ENCODE measurements around the gene ANAPC10. TPM values are rescaled to one million over a fixed set of nuclear protein-coding genes. Genes with fewer than 3 reads are reported as not detected.
"Not testable (repeated sequence)": the region's sequence is repeated elsewhere in the genome, so short reads cannot be mapped to it uniquely, and the experiment has no call there.

ANAPC10 gene, protein sequence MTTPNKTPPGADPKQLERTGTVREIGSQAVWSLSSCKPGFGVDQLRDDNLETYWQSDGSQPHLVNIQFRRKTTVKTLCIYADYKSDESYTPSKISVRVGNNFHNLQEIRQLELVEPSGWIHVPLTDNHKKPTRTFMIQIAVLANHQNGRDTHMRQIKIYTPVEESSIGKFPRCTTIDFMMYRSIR
- total RNA-seq (2014; rRNA removed), result 26.2 and 41.6 TPM in 2 replicates
- polyA plus RNA-seq (2012), result 11.9 TPM

DNA sequence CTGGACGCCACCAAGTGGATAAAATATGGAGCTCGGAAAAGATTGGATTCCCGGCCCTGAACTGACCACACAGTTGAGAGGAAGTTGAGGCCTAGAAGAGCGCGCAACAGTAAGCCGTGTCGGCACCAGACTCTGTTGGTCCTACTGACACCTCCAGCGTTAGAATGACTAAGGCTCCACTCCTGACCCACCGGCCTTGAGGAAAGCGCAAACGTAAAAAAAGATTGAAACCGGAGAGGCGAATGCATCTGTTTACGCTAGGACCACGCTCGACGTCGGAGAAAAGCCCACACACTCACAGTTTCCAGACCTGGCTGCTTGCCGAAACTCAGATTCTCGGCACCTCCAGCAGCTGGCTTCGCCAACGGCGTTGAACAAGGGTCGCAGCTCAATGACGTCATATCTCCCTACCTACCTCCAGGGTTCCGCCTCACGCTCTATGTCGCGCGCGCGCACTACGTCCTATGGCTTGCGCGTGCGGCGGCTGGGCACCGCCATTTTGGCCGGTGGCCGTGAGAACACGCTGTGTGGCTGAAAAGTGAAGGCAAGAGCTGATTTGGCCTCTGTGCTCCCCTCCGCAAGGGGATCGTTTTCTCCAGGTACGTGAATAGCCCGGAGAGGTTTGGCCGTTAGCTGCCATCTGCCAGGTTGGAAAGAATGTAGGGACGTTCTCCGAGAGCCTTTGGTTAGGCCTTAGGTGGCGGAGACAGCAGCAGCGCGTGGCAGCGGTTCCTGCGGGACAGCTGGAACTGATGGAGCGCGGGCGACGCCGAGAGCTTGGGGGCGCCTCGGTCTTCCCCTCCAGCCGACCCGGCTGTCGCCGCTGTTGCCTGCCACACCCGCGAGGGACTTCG lies at the start of gene ANAPC10, which contains the start of gene ABCE1:
TSS of gene ANAPC10 (minus strand) at position 376 of the 854 bp plus-strand sequence. CDS start 2,097 bp downstream, outside the sequence.
TSS of gene ABCE1 (plus strand) at position 491 of the 854 bp plus-strand sequence. CDS start 6,102 bp downstream, outside the sequence.
- peak; percentile 98 for DNase-seq (ENCODE audit: low read depth)

DNA sequence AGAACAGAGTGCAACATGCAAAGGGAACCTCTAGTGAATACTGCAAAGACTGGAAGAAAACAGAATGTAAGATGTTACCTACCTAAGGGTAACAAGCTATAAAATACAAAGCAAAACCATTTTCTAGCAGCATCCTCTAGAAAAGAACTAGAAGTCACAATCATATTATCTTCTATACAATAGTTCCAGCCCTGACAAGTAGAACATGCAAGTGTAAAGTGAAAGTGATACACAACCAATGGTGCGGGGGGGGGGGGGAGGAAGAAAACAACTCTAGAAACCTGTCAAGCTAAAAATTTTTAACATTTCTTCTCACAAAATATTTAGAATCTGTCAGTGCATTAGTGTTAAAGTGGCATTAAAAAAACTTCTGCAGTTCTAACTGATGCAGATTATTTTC lies 38.2 kb upstream of the ANAPC10 start:
- DNase-seq (ENCODE audit: low read depth), result not testable (repeated sequence)

DNA sequence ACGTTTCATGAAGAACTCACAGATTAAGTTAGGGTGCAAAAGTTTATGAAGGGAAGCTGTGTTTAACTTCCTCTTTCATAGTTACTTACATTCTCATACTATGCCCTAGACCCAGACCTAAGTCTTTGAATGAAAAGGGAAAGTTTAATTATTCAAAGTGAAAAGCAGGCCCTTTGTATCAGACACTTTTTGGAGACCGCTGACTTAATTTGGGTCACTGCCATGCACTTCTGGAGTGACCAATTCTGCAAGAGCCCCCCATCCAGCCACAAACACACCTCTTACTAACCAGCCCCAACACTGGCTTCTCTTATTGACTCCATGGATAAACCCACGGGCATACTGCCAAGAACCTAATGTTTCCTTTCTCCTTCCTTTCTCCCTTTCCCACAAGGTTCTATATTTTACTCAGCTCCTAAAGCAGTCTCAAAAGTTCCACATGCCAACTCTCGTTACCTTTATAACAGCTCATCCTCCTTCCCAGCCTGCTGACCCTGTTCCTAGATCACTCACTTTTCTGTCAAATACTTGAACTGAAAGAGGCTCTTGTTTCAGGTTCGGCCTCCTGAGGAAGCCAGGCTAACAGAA lies 34.6 kb upstream of the ANAPC10 start:
- DNase-seq (ENCODE audit: low read depth), result peak; percentile 3

DNA sequence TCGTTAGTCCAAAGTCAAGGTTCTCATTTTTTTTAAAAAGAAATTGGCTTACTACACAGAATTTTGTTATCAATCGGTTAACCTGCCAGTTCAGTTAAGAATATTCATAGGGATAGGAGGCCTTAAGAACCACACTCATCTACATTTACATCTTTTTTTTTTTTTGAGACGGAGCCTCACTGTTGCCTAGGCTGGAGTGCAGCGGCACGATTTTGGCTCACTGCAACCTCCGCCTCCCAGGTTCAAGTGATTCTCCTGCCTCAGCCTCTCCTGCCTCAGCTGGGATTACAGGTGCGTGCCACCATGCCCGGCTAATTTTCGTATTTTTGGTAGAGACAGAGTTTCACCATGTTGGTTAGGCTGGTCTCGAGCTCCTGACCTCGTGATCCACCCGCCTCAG lies 33.9 kb upstream of the ANAPC10 start:
- DNase-seq (ENCODE audit: low read depth), result no peak

DNA sequence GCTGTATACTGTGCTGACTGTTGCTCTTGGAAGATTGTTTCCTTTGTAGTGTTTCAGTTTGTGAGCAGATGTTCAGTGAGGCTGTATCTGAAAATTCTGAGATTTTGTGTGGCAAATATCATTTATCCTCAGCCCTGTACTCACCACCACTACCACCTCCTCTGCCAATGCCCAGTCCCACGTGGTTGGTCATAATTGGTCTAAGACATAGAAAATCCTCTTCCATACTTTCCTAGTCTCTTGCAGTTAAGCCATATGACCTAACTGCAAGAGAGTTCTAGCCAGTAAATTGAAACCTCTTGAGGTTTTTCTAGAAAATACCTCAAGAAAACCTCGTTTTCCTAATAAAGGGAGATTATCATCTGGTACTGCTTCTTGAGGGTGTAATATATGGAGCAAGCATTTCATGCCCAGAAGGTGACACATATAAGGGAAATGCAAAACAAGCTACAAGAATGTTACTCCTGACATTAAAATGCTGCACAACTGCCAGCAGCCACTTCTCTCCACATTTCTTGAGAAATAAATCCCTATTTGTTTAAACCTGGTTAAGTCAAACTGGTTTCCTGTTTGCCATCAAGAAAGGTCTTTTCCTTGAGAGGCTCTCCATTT lies 32.9 kb upstream of the ANAPC10 start:
- DNase-seq (ENCODE audit: low read depth), result peak; percentile 67

DNA sequence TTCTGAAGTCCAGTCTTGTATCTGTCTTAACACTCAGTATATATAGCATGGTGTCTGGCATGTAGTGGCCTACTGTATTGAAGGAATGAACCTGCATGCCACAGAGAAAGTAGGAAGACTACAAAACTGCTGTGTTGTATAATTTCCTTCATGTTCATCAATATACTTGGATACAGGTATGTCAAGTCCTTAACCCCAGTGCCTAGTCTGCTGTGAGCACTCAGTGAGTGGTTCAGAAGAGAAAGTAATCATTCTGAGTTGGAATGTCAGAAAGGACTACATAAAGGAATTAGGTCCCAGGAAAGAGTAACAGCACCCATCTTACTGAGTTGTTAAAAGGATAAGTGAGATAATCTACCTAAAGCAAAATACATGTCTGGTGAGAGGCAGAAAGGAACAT lies 32.1 kb upstream of the ANAPC10 start:
- DNase-seq (ENCODE audit: low read depth), result peak; percentile 1

DNA sequence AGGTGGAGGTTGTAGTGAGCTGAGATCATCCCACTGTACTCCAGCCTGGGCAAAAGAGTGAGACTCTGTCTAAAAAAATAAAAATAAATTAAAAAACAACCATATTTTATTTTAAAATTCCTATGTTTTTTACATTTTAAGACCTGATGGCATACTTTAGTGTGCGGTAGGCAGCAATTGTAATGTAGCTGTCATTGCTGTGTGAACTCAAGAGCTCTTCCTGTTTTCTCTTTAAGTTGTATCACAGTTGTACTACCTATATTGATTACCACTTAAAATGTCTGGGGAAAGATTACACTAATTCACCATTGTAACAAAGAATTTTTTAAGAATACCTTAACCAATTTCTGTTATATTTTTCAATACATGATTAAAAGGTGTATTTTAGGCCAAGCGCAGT lies 27.4 kb upstream of the ANAPC10 start:
- no peak for DNase-seq (ENCODE audit: low read depth)

DNA sequence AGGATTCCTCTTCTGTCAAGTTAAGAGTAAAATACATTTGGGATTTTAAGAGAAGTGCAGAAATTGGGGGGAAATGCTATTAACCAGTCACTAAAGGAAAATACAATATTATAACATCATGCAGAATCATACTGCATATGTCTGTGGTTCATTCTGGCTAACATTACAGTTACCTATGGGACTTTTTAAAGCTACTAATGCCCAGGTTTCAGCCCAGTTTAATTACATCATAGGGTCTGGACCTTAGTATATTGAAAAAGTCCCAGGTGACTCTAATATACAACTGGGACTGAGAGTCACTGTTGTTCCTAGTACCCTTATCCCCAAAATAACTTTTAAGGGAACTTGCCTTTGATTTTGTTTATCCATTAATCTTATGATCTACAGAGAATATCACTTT lies 10.1 kb upstream of the ANAPC10 start:
- no peak for DNase-seq (ENCODE audit: low read depth)

DNA sequence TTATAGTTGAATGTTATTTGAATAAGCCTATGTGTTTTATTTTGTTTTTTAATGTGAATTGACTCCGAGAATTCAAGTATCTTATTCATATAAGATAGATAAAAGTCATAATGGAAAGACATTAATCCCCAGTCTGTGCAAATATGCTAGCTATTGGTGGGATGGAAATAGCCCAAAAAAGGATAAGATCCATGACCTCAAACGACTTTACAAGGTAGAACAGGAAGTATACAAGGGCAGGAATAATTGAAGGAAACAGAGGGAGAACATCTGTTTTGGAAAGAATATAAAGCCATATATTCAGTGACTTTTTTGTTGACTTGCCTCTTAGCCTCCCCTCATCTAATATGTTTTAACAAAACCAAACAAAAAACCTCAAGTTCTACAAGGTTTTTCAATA lies 9.1 kb upstream of the ANAPC10 start:
- DNase-seq (ENCODE audit: low read depth), result no peak

DNA sequence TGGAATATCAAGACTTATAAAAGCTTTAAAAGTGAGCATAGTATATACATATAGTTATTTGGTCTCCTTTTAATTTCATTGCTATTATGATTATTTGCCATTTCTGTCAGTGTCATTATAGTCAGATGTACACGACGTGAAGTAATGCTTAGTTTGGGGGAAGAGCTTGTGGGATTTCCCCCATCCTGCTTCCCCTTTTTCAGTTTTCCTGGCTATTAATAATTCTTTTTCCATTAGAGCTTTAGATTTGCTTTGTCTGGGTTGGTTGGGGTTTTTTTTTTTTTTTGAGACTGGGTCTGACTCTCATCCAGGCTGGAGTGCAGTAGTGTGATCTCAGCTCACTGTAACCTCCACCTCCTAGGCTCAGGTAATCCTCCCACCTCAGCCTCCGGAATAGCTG lies 5.5 kb upstream of the ANAPC10 start:
- DNase-seq (ENCODE audit: low read depth), result no peak

DNA sequence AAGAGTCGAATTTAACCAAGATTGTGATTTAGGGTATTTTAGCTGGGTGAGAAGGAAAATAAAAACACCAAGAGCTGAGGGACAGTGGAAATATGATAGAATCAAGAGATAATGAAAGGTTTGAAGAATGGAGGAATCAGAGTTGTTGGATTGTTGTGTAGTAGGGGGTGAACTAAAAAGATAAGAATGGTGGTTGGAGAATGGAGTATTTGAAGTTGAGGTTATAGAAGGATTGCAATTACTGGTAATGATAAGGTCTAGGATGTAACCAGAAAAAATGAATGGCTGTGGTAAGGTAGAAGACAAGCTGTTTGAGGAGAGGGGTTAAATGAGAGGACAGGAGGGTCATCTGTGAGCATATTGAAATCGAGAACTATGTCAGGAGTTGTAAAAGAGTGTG lies 4.6 kb upstream of the ANAPC10 start:
- no peak for DNase-seq (ENCODE audit: low read depth)

DNA sequence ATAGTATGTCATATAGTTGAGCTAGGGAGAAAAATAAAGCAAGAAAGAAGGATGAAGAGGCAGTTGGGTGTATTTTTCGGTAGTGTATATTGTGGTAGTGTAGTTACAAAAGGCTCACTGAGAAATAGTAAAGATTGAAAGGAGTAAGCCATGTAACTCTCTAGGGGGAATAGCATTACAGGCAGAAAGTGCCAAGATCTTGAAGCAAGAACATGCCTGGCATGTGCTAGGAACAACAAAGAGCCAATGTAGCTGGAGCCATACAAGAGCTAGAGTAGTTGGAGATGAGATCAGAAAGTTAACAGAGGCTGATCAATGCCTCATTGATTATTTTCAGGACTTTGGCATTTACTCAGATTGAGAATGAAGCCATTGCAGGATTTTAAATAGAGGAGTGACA lies 3.1 kb upstream of the ANAPC10 start:
- peak; percentile 17 for DNase-seq (ENCODE audit: low read depth)

DNA sequence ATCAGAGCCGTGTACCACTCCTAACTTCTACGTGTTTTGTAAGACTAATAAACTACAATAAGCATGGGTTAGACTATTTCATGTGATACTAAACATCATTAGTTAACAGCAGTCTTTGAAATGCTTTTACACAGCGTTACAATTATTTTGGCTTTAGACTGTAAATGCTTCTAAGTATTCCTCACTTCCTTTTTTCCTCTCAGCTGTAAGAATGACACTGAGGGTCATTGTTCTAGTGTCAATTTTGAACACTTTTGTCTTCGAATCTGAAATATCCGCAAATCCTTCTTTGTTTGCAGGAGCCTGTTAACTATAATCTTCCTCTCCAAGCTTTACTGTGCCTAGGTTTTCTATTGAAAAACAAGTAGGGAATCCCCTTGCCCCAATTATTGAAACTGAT lies 1.7 kb upstream of the ANAPC10 start:
- DNase-seq (ENCODE audit: low read depth), result peak; percentile 2

DNA sequence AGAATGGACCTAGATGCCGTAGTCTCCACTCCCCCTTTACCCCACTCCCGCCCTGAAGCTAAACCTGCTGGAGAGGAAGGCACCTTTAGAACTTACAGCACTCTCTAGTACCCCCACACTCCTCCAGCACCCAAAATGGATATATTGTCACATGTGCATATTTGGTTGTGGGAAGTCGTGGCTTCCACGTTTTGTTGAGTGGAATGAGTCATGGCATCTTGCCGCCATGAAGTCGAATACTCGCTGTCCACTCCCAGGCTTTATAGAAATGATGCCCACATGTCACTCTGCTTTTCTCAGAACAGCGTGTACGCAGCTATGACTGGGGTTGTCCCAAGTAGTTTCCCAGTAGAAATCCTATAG lies 660 bp upstream of the ANAPC10 start:
- DNase-seq (ENCODE audit: low read depth), result peak; percentile 72

DNA sequence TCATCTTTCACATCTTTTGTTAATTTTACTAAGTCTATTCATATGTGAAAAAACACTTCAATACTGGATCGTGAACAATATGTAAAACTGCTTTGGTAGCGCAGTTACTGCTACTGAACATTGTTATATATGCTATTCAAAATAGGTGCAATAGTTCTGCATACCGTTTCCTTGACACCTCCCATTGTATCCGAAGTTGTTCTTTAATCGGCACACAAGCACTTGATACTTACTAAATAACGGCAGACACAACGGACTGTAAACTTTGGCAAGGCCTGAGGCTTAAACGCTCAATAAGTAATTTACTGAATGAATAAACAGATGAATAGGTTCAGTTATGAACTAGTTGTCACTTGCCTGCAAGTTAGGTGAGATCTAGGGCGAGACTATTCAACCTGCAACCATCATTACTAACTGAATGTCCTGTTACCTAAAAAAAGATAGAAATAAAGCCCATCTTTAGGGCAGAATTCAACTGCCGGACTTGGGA lies 620 bp downstream of the ANAPC10 start:
- no peak for DNase-seq (ENCODE audit: low read depth)

DNA sequence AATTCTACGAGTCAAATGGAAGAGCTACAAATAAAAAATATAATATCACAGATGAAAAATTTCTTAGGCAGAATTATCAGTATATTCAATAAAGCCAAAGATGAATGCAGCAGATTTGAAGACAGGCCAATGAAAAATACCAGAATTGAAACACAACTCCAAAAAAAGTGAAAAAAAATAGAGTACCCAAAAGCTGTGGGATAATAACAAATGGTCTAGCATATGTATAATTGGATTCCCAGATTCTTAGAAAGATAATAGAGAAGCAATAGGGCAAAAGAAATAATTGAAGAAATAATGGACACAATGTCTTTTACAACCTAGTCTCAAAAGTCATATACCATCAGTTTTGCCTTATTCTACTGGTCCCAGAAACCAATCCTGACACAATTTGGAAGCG lies 4.4 kb downstream of the ANAPC10 start:
- DNase-seq (ENCODE audit: low read depth), result no peak

DNA sequence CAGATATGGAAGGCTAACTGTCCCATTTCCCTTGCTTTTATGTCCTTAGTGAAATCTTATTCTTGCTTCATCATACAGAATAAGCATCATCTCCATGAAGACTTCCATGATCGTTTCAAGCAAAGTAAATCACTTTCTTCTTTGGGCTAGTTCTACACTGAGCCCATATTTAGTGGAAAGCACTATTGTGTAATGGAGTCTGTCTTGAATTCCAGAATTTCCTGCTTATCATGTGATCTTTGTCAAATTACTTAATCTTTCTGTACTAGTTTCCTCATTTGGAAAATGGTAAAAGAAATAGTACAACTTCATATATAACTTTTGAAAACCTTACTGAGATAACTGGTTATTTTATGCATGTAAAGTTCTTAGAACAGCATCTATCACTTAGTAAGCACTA lies 7.6 kb downstream of the ANAPC10 start:
- DNase-seq (ENCODE audit: low read depth), result no peak

DNA sequence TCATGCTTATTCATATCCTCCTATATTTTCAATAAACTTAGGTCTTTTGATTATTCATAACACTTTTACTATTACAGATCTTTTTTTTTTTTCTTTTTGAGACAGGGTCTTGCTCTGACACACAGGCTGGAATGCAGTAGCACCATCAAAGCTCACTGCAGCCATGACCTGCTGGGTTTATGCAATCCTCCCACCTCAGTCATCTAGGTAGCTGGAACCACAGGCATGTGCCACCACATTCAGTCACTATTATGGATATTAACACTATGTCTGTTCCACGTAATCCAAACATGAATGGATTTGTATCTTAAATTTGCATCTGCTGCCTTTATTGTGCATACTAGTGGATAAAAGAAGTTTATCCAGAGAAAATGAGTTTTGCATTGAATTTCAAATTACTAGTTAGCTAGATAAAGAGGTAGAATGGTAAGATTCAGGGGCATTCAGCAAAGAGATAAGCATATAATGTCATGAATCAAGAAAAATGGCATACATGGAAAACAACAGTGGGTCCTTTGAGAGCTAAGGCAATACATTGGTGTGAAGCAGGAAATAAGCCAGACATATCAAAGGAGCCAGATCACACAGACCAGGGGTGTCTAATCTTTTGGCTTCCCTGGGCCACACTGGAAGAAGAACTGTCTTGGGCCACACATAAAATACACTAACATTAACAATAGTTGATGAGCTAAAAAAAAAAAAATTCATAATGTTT lies 13.9 kb downstream of the ANAPC10 start:
- DNase-seq (ENCODE audit: low read depth), result no peak

DNA sequence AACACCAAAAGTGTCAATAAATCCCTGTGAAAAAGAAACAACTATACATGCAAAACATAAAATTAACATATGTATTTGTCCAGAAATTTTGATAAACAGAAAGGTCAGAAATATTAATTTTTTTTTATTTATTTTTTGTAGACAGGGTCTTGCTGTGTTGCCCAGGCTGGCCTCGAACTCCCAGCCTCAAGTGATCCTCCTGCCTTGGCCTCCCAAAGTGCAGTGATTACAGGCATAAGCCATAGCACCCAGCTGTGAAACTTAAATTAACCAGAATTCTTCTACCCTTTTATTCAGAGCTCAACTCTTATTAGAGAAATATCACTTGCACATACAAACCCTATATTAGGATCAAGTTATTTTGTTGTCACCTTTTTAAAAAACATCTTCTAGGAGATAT lies 16.2 kb downstream of the ANAPC10 start:
- no peak for DNase-seq (ENCODE audit: low read depth)

DNA sequence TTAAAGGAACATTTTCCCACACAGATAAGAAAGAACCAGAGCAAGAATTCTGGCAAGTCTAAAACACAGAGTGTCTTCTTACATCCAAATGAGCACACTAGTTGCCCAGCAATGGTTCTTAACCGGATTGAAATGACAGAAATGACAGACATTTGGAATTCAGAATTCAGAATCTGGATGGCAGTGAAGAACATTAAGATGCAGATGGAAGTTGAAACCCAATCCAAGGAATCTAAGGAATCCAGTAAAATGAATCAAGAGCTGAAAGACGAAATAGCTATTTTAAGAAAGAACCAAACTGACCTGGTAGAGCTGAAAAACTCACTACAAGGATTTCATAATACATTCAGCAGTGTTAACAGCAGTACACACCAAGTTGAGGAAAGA lies 21.5 kb downstream of the ANAPC10 start:
- peak; percentile 16 for DNase-seq (ENCODE audit: low read depth)

DNA sequence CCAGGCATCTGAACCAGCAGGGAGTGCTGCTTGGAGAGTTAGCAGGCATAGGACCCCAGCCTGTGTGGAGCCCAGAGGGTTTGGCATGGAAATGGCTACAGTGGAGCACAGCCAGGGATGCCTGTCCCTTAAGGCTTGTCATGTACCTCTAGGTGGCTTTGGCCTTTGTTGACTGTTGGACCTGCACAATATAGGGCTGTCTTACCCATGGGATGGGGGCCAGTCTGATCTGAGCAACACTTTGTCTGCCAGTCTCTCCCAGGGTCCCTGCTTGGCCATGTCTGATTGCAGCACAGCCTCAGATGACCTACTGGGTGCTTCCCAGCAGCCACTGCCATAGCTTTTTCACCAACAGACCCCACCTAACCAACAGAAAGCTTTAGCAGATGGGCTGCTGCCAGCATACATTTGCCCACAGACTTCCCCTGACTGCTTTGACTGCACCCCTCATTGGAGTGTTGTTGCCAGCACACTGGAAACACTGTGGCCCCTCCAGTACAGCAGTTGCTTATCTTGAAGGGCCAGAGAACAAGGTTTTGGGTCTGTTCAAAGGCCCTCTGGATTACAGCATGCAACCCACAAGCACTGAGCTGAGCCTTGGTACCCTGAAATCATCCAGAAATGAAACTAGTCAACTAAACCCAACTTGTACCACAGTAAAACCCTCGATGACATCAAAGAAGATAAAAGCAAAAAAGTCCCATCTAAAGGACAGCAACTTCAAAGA lies 22.1 kb downstream of the ANAPC10 start:
- no peak for DNase-seq (ENCODE audit: low read depth)

Measured in LHCN-M2 (cell line).